Measurements from ENCODE around the gene TAGLN2. TPM values are rescaled to one million over a fixed set of nuclear protein-coding genes. Genes with fewer than 3 reads are reported as not detected.

The TAGLN2 gene
- total RNA-seq, 1 donor from 2014 or later, result 110 TPM

DNA sequence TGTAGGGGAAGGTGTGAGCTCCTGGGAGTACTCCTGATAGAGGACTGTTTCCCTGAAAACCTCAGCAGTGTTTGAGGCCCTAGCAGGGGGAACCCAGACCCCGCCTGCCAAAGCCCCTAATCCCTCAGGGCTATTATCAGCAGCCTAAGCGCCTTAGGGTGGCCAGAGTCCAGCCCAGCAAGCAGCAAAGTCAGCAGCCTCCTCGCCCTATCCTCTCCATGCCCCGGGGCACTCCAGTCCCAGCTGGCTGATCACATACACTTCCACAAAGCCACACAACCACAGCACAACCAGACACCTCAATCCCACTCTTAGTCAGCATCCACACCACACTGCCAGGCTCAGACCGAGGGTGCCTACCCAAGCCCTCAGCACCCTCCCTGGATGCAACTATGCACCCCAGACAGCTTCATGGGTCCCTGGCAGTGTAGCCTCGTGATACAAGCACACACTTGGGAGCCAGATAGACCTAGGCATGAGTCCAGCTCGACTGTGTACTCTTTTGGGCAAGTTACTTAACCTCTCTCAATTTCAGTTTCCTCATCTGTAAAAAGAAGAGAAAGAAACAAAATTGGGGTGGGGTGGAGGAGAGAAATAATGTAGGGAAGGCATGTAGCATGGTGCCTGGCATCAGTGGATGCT lies 13.0 kb upstream of the TAGLN2 start:
- TF ChIP-seq, protein P1, sequence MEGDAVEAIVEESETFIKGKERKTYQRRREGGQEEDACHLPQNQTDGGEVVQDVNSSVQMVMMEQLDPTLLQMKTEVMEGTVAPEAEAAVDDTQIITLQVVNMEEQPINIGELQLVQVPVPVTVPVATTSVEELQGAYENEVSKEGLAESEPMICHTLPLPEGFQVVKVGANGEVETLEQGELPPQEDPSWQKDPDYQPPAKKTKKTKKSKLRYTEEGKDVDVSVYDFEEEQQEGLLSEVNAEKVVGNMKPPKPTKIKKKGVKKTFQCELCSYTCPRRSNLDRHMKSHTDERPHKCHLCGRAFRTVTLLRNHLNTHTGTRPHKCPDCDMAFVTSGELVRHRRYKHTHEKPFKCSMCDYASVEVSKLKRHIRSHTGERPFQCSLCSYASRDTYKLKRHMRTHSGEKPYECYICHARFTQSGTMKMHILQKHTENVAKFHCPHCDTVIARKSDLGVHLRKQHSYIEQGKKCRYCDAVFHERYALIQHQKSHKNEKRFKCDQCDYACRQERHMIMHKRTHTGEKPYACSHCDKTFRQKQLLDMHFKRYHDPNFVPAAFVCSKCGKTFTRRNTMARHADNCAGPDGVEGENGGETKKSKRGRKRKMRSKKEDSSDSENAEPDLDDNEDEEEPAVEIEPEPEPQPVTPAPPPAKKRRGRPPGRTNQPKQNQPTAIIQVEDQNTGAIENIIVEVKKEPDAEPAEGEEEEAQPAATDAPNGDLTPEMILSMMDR (IDR thresholded peaks at IDR 0.05; ENCODE audit: borderline replicate concordance), result no peak
- intact Hi-C loops (cut with micrococcal nuclease), result no loop called here
- no peak for DNase-seq
- H3K36me3 ChIP-seq, result no peaks in the 10 kb centered on the region
- H3K4me1 ChIP-seq, result peaks cover 12% of the 10 kb centered on the region
- H3K27ac ChIP-seq (replicated peaks), result no peak overlapping the region
- peaks cover 14% of the 10 kb centered on the region for H3K27me3 ChIP-seq (ENCODE audit: low read depth)
- H3K4me3 ChIP-seq, result no peak overlapping the region
- H3K9me3 ChIP-seq (replicated peaks), result no peaks in the 10 kb centered on the region

DNA sequence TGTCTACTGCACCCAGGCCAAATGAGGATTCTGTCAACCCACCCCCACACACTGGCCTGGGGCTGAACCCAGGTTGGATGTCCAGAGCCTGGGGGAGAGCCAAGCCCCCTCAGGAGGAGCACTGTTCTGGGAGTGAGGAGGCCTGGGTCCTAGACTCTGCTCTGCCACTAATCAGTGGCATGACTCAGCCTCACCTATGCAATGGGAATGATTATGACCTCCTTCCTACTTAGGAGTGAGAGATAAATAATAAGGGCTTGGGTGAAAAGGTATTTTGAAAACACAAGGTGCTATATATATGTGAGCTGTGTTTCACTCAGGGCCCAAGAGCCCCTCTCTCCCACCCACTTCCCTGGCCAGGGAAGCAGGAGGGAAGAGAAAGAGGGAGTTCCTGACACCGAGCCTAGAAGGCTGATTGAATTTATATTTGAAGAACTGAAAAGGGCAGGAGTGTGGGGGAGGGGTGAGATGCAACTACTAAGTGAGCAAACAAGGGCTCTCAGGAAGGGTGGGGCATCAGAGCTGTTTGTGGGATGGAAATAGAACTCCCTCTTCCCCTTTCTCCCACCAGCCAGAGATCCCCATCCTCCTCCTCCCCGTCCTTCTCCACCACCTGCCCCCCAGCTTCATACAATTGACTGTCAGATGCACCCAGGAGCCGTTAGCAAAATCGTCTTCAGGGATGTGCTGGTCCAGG lies 11.9 kb upstream of the TAGLN2 start:
- Histone ChIP-seq H3K4me3 (no peak overlapping the region), H3K9me3 (replicated peaks) (no peaks in the 10 kb centered on the region), H3K36me3 (no peaks in the 10 kb centered on the region), H3K27ac (replicated peaks) (no peak overlapping the region), H3K27me3 (ENCODE audit: low read depth) (peaks cover 7% of the 10 kb centered on the region), H3K4me1 (peaks cover 12% of the 10 kb centered on the region)
- DNase-seq, result no peak
- intact Hi-C loops (cut with micrococcal nuclease), result no loop called here
- TF ChIP-seq, protein P1 (IDR thresholded peaks at IDR 0.05; ENCODE audit: borderline replicate concordance), result no peak

- H3K9me3 ChIP-seq (replicated peaks), result no peaks in the 10 kb centered on the region
- H3K27ac ChIP-seq (replicated peaks), result no peak overlapping the region
- TF ChIP-seq, protein P1 (IDR thresholded peaks at IDR 0.05; ENCODE audit: borderline replicate concordance), result peak; percentile 99
- H3K36me3 ChIP-seq, result no peaks in the 10 kb centered on the region
- H3K4me3 ChIP-seq, result no peak overlapping the region
- H3K27me3 ChIP-seq (ENCODE audit: low read depth), result no peaks in the 10 kb centered on the region
- DNase-seq, result peak; percentile 72
- intact Hi-C loops (cut with micrococcal nuclease), result no loop called here
- peaks cover 12% of the 10 kb centered on the region for H3K4me1 ChIP-seq
Observed at GRCh38 chr1:159936273-159936904, 11.1 kb upstream of the TAGLN2 start.

DNA sequence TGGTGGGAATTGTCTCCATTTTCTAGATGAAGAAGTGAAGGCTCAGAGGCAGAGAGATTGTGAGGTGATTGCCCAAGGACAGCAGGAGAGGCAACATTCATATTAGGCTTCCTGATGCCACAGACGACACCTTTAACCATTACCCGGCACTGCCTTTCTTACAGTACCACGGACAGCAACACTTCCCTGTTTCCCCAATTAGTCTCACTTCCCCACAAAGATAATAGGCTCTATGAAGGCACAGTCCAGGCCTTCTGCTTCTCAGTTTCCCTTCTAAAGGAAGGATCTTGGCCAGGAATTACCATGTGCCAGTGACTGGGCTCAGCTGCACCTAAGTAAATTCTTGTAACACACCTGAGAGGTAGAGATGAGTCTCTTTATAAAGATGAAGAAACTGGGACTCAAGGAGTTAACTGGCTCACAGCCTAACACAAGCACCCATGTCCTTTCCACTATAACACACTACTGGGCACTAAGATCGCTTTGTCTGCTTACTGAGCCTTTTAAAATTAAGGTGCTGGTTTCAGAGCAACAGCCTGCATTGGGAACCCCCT lies 10.5 kb upstream of the TAGLN2 start:
- no peak for DNase-seq
- H3K27me3 ChIP-seq (ENCODE audit: low read depth), result no peaks in the 10 kb centered on the region
- TF ChIP-seq, protein P1 (IDR thresholded peaks at IDR 0.05; ENCODE audit: borderline replicate concordance), result no peak
- intact Hi-C loops (cut with micrococcal nuclease), result no loop called here
- H3K9me3 ChIP-seq (replicated peaks), result no peaks in the 10 kb centered on the region
- H3K36me3 ChIP-seq, result no peaks in the 10 kb centered on the region
- H3K4me3 ChIP-seq, result no peak overlapping the region
- no peak overlapping the region for H3K27ac ChIP-seq (replicated peaks)
- H3K4me1 ChIP-seq, result peaks cover 12% of the 10 kb centered on the region

GRCh38 chr1:159935305-159935704 lies 10.0 kb upstream of the TAGLN2 start:
- peaks cover 12% of the 10 kb centered on the region for H3K4me1 ChIP-seq
- TF ChIP-seq, protein P1 (IDR thresholded peaks at IDR 0.05; ENCODE audit: borderline replicate concordance), result no peak
- intact Hi-C loops (cut with micrococcal nuclease), result no loop called here
- no peaks in the 10 kb centered on the region for H3K27me3 ChIP-seq (ENCODE audit: low read depth)
- H3K9me3 ChIP-seq (replicated peaks), result no peaks in the 10 kb centered on the region
- H3K4me3 ChIP-seq, result no peak overlapping the region
- DNase-seq, result no peak
- no peaks in the 10 kb centered on the region for H3K36me3 ChIP-seq
- H3K27ac ChIP-seq (replicated peaks), result no peak overlapping the region
